ENCODE results near the gene SINHCAF.

SINHCAF gene

DNA sequence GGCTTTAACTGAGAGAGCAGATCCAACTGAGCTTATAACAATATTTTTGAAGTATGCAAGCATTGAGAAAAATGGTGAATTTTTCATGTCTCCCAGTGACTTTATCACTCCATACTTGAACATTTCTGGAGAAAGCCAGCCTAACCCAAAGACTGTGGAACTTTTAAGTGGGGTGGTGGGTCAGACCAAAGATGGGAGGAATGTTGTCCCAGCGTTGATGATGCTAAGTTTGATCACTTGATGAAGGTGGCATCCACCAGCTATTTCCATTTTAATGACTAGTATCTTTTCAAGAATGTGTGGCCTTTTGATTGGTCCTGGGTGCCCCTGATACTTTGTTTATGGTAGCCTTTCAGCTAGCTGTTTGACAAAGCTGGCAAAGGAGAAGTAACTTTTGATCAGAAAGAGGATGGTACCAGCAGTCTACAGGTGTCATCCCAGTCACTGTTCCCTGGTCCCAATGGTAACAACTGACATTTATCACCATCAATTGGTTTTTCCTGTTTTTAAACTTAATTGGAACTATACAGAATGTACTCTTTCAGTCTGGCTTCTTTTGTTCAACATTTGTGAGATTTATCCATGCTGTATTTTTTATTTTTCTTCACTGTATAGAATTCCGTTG lies 14.2 kb downstream of the SINHCAF start:
- Histone ChIP-seq H3F3A (ENCODE audit: insufficient read depth, low read length) (no peaks in the 10 kb centered on the region), H3K9me2 (replicated peaks; ENCODE audit: insufficient read depth, low read length) (no peaks in the 10 kb centered on the region), H3K4me3 (ENCODE audit: low read length) (no peak overlapping the region), H3K4me2 (ENCODE audit: low read depth, low read length) (no peak overlapping the region), H4K20me1 (ENCODE audit: insufficient read depth, low read length) (peaks cover 28% of the 10 kb centered on the region), H3K36me3 (replicated peaks; ENCODE audit: insufficient read depth, low read length) (0 out of 2 replicates have a peak, but pooled peaks cover 4% of the 10 kb centered on the region), H3K9ac (ENCODE audit: low read length) (no peak overlapping the region), H3K27ac (ENCODE audit: low read length) (no peak overlapping the region), H3K9me3 (replicated peaks; ENCODE audit: insufficient read depth, low read length) (no peaks in the 10 kb centered on the region), H3K4me1 (ENCODE audit: low read length) (peaks cover 2% of the 10 kb centered on the region), H2AFZ (ENCODE audit: low read length) (no peak overlapping the region), H3K79me2 (ENCODE audit: low read length) (peaks cover 100% of the 10 kb centered on the region), H3K27me3 (replicated peaks; ENCODE audit: insufficient read depth, low read length) (no peaks in the 10 kb centered on the region)
- no peak for DNase-seq
- TF ChIP-seq, protein P1, sequence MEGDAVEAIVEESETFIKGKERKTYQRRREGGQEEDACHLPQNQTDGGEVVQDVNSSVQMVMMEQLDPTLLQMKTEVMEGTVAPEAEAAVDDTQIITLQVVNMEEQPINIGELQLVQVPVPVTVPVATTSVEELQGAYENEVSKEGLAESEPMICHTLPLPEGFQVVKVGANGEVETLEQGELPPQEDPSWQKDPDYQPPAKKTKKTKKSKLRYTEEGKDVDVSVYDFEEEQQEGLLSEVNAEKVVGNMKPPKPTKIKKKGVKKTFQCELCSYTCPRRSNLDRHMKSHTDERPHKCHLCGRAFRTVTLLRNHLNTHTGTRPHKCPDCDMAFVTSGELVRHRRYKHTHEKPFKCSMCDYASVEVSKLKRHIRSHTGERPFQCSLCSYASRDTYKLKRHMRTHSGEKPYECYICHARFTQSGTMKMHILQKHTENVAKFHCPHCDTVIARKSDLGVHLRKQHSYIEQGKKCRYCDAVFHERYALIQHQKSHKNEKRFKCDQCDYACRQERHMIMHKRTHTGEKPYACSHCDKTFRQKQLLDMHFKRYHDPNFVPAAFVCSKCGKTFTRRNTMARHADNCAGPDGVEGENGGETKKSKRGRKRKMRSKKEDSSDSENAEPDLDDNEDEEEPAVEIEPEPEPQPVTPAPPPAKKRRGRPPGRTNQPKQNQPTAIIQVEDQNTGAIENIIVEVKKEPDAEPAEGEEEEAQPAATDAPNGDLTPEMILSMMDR (IDR thresholded peaks at IDR 0.05; ENCODE audit: low read length), result no peak
- TF ChIP-seq EZH2phosphoT487 (IDR thresholded peaks at IDR 0.05; ENCODE audit: low read length) (no peak), EZH2 (optimal IDR thresholded peaks at IDR 0.05; ENCODE audit: low read depth, low read length) (no peak)

GRCh38 chr12:31310488-31310887 lies 15.5 kb downstream of the SINHCAF start:
- Histone ChIP-seq H3K4me3 (ENCODE audit: low read length) (no peak overlapping the region), H3K9ac (ENCODE audit: low read length) (no peak overlapping the region), H4K20me1 (ENCODE audit: insufficient read depth, low read length) (peaks cover 27% of the 10 kb centered on the region; the same call in 1 of the 2 replicates), H3K9me3 (replicated peaks; ENCODE audit: insufficient read depth, low read length) (no peaks in the 10 kb centered on the region), H3K4me1 (ENCODE audit: low read length) (no peaks in the 10 kb centered on the region), H3K79me2 (ENCODE audit: low read length) (peaks cover 100% of the 10 kb centered on the region), H3K36me3 (replicated peaks; ENCODE audit: insufficient read depth, low read length) (0 out of 2 replicates have a peak, but pooled peaks cover 4% of the 10 kb centered on the region), H3K4me2 (ENCODE audit: low read depth, low read length) (no peak overlapping the region), H3K9me2 (replicated peaks; ENCODE audit: insufficient read depth, low read length) (no peaks in the 10 kb centered on the region), H3K27ac (ENCODE audit: low read length) (no peak overlapping the region), H3F3A (ENCODE audit: insufficient read depth, low read length) (no peaks in the 10 kb centered on the region), H3K27me3 (replicated peaks; ENCODE audit: insufficient read depth, low read length) (no peaks in the 10 kb centered on the region), H2AFZ (ENCODE audit: low read length) (no peak overlapping the region)
- TF ChIP-seq EZH2 (optimal IDR thresholded peaks at IDR 0.05; ENCODE audit: low read depth, low read length) (no peak), EZH2phosphoT487 (IDR thresholded peaks at IDR 0.05; ENCODE audit: low read length) (no peak)
- TF ChIP-seq, protein P1 (IDR thresholded peaks at IDR 0.05; ENCODE audit: low read length), result no peak
- DNase-seq, result no peak

GRCh38 chr12:31309279-31309678 lies 16.7 kb downstream of the SINHCAF start:
- no peak for TF ChIP-seq EZH2 (optimal IDR thresholded peaks at IDR 0.05; ENCODE audit: low read depth, low read length)
- TF ChIP-seq, protein P1 (IDR thresholded peaks at IDR 0.05; ENCODE audit: low read length), result no peak
- TF ChIP-seq EZH2phosphoT487 (IDR thresholded peaks at IDR 0.05; ENCODE audit: low read length), result no peak
- no peak overlapping the region for H3K9ac ChIP-seq (ENCODE audit: low read length)
- H2AFZ ChIP-seq (ENCODE audit: low read length), result no peak overlapping the region
- H3K4me3 ChIP-seq (ENCODE audit: low read length), result no peak overlapping the region
- peaks cover 22% of the 10 kb centered on the region; the same call in 1 of the 2 replicates for H4K20me1 ChIP-seq (ENCODE audit: insufficient read depth, low read length)
- no peaks in the 10 kb centered on the region for H3K9me2 ChIP-seq (replicated peaks; ENCODE audit: insufficient read depth, low read length)
- no peak for DNase-seq
- no peaks in the 10 kb centered on the region for H3K27me3 ChIP-seq (replicated peaks; ENCODE audit: insufficient read depth, low read length)
- H3K9me3 ChIP-seq (replicated peaks; ENCODE audit: insufficient read depth, low read length), result no peaks in the 10 kb centered on the region
- peaks cover 7% of the 10 kb centered on the region; the same call in 1 of the 2 replicates for H3K36me3 ChIP-seq (replicated peaks; ENCODE audit: insufficient read depth, low read length)
- H3F3A ChIP-seq (ENCODE audit: insufficient read depth, low read length), result no peaks in the 10 kb centered on the region
- H3K4me1 ChIP-seq (ENCODE audit: low read length), result no peaks in the 10 kb centered on the region
- H3K4me2 ChIP-seq (ENCODE audit: low read depth, low read length), result no peak overlapping the region
- H3K79me2 ChIP-seq (ENCODE audit: low read length), result peaks cover 100% of the 10 kb centered on the region
- no peak overlapping the region for H3K27ac ChIP-seq (ENCODE audit: low read length)
